Measurements from ENCODE around the gene PLXNB2.

DNA sequence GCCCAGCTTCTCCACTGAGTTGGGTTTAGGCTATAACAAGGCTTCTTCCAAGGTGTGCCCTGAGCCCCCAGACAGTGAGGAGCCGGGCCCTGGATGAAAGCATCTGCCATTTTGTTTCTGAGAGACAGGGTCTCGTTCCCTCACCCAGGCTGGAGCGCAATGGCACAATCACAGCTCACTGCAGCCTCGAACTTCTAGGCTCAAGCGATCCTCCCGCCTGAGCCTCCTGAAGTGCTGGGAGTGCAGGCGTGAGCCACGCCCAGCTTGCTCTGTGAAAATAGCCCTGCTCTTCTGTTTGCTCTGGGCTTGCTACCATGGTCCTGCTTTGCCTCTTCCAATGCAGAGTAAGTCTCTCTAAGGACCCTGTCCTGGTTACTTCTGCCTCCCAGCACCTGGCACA, 12.7 kb upstream of the PLXNB2 start:
- no peak for TF ChIP-seq EZH2 (IDR thresholded peaks at IDR 0.05; ENCODE audit: insufficient read depth, poor library complexity, severe bottlenecking)
- TF ChIP-seq EZH2phosphoT487 (IDR thresholded peaks at IDR 0.05; ENCODE audit: insufficient read depth, low read depth): no peak
